GM21381 (cell line): ENCODE results near the gene CRYZ.
A peak's percentile ranks its signal among the peaks of the same experiment; 100 is the strongest.
"Not testable (repeated sequence)": the region's sequence is repeated elsewhere in the genome, so short reads cannot be mapped to it uniquely, and the experiment has no call there.

Source experiments
- ATAC-seq: cut with Tn5 transposase; IDR thresholded peaks from one replicate; pipeline ENCODE4 v1.9.1; 2021; ENCODE audit warnings: mild to moderate bottlenecking, moderate library complexity; ENCODE audit not compliant: unreplicated experiment

CRYZ gene, protein sequence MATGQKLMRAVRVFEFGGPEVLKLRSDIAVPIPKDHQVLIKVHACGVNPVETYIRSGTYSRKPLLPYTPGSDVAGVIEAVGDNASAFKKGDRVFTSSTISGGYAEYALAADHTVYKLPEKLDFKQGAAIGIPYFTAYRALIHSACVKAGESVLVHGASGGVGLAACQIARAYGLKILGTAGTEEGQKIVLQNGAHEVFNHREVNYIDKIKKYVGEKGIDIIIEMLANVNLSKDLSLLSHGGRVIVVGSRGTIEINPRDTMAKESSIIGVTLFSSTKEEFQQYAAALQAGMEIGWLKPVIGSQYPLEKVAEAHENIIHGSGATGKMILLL

DNA sequence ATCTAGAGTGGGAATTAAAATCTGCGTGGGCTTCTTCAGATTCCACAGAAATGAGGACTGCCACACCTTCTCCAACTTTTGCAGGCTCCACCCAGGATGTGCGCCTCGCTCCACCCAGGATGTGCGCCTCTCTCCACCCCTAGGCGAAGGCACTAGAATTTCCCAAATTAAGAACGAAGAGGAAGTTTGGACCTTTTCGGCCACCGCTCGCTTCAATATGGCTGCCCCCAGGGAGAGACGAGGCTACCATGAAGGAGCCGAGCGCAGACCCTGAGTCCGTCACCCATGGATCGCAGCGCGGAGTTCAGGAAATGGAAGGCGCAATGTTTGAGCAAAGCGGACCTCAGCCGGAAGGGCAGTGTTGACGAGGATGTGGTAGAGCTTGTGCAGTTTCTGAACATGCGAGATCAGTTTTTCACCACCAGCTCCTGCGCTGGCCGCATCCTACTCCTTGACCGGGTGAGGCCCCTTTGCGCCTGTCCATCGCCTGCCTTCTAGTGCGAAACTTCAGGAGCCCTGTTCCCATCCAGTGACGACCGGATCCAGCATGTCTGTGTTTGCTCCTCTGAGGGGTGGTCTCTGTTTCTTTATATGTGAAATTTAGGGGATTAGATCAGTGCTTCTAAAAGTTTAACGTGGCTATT is at the start of gene CRYZ, which contains the start of gene TYW3:
TSS of gene CRYZ (minus strand) at position 91 of the 644 bp plus-strand sequence. CDS start 8,229 bp downstream, outside the sequence.
TSS of gene TYW3 (plus strand) at position 193 of the 644 bp plus-strand sequence. CDS start at position 286, 93 bp downstream.
- peak; percentile 73 for ATAC-seq

DNA sequence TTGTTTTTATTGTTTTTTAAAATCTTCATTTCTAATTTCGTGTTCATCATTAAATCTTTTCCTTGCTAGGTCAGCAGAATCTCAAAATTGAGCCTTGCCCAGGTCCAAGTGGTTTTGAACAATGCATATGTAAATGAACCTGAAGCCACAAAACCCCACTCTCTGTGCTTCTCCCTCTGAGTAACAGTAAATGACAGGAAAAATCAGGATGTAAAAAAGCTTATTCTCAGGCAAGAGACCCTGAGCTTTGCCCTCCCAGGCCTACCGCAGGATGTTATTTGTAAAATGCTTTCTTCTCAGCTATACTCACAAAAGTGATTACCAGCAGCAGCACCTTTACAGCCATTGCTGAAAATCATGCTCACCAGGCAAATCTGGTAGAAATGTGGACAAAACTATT is 47.7 kb upstream of the CRYZ start:
- no peak for ATAC-seq

DNA sequence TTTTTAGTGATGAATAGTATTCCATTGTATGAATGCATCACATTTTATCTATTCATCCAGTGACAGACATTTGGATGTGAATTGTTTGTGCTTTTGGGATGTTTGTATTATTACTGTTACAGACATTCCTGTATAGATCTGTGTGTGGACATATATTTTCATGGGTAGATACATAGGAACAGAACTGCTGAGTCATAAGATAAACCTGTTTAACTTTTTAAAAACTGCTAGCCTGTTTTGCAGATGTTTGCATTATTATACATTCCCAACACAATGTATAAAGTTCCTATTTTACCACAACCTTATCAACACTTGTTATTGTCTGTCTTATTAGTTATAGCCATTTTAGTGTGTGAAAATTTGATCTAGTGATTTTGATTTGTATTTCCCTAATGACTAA is 46.9 kb upstream of the CRYZ start:
- ATAC-seq, result no peak

DNA sequence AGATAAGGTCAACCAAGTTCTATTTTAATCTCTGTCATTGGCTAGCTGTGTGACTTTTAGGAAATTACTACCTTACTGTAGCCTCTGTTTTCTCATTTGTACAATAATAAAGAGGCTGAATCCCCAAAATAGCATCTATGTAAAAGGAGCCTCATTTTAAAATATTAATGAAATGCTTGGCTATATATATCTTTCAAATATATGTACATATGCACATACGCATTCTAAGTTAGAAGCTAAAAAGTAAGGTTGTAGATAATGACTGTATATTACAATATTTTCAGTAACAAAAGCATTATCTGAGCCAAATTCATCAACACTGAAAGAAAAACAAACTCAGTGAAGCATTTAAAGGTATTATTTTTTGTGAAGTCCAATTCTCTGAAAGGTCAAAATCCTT is 44.7 kb upstream of the CRYZ start:
- no peak for ATAC-seq

DNA sequence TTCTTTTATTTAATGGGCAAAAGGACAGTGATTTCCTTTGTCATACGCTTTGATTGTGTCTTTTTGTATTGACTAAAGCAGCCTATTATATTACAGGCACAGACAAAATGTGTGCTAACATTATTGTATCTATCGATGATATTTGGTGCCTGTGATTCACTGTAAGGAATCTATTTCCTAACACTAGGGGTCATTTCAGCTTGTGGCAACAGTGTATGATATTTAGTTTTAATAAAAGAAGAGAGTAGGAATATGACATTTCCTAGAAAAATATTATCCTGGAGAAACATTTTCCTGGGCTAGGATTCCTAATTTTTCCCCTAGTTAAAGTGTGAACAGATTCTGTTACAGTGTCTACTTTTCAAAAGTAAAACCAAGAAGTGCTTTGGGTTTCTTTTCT is 42.9 kb upstream of the CRYZ start:
- no peak for ATAC-seq

DNA sequence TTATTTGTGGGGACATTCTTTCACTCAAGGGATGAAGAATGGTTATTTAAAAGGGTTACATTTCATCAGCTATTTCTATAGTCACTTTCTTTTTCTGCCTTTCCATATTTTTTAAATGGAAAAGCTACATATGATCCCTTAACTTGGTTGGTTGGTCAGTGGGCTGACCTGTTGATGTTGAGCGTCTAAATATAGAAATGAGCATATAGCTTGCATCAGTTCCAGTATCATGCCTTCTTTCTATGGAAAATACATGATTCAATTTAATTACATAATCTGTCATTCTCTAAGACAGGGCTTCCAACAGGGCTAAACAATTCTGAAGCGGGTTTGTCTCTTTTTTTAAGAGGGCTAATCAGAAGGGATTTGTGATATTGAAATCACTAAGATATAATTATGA is 40.7 kb upstream of the CRYZ start:
- no peak for ATAC-seq

DNA sequence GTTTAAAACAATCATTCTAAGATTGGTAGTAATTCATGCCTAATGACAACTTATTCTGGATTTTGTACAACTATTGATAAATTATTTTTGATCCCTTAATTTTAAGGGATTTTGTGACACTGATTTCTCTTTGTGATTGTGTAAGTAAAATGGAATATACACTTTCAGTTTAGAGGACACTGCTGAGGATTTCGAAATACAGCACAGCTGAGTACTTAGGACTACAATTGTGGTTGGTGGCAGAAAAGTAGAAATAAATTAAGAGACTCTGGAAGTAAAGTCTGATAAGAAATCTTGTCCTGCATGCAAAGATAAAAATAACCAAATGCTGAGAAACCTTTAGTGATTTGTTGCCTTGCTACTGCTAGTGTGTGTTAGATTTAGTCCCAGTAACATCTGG is 40.1 kb upstream of the CRYZ start:
- ATAC-seq, result no peak

DNA sequence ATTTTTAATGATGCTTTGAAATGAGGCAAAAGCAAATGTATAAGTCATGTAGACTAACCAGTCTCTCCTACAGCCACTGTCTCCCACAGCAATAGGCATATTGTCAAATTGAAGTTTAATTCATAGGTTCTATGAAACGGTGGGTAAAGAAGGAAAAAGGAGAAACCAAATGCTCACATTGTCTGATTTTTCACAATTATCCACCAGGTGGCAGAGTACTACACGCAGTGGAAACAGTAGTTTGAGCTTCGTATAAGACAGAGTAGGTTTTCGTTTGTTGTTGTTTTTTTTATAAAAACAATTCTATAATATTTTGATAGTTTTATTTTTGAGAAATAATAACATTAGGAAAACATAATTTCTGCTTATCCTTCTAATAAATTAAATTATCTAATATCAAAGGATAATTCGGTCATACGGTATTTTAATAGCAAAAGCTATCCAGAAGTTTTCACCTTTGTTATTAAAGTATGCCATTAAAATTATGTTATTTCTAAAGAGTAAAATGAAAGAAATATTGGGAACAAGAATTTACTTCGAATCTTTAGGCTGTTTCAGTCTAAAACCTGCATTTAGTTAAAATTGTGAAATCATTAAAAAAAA is 39.2 kb upstream of the CRYZ start:
- peak; percentile 73 for ATAC-seq

DNA sequence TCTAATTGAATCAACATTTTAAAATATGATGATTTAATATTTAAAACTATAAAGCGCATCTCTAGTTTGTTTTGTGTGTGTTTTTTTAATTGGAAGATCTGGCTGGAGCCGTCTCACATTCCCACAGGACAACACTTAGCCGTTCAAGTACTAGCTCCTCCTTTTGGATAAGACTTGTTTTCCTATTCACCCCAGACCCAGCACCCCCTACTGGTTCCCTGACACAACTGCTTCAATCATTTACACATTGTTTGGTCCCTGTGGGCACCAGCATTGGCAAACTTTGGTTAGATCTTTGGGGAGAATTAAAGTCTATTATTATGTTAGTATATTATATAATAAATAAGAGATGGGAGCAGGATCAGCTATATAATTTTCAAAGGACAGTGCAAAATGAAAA is 34.6 kb upstream of the CRYZ start:
- no peak for ATAC-seq

DNA sequence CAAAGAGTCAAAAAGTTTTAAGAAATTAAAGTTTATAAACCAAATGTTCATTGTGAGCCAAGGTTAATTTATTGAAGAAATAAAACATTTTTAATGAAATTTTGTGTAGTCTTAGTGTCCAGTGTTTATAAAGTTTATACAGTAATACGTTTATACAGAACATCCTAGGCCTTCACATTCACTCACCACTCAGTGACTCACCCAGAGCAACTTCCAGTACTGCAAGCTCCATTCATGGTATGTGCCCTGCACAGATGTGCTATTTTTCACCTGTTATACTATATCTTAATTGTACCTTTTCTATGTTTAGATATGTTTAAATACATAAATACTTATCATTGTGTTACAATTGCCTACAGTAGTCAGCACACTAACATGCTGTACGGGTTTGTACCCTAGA is 33.7 kb upstream of the CRYZ start:
- no peak for ATAC-seq

DNA sequence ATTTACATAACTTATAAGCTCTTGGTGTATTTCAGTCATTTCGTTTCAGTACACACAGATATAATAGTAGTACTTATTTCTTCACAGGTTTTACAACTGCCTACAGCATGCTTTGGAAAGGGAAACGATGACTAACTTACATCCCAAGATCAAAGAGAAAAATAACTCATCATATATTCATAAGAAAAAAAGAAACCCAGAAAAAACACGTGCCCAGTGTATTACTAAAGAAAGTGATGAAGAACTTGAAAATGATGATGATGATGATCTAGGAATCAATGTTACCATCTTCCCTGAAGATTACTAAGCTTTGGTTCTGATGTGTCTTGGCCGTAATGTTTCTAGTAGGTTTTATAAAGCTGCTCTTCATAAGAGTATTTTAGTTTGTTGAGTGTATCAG is 31.0 kb upstream of the CRYZ start:
- no peak for ATAC-seq

DNA sequence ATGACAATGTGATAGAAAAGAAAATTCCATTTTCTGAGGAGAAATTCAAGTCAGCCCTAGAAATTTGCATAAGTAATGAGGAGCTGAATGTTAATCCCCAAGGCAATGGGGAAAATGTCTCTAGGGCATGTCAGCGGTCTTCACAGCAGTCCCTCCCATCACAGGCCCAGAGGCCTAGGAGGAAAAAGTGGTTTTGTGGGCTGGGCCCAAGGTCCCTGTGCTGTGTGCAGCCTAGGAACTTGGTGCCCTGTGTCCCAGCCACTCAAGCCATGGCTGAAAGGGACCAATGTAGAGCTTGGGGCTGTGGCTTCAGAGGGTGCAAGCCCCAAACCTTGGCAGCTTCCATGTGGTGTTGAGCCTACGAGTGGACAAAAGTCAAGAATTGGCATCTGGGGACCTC is 23.8 kb upstream of the CRYZ start:
- not testable (repeated sequence) for ATAC-seq

DNA sequence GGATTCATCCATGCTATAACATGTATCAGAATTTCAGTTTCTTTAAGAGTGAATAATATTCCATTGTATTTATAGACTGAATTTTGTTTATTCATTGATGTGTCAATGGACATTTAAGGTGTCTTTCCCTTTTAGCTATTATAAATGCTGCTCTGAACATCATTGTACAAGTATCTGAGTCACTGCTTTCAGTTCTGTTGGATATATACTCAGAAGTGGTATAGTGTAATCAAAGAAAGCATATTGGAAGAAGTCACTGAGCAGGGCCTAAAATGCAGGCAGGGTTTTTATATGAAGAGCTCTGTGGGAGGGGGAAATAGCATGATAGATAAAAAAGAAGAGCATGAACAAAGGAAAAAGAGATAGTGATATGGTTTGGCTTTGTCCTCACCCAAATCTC is 22.6 kb upstream of the CRYZ start:
- no peak for ATAC-seq

DNA sequence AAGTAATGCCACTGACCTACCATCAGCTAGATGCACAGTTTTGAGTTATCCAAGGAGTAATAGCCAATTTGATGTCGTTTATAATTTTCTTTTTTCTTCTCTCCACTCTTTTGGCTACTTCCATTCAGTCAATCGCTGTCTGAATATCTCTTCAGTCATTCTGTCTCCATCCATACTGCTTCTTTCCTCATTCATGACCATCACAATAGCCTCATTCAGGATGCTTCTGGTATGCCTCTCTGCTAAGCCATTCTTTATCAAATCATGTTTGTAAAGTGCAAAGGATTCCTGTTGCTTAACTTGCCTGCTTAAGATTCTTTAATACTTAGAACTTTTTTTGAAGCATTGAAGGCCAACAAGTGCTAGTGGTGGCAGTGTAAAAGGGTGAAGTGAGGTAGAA is 20.3 kb upstream of the CRYZ start:
- ATAC-seq, result no peak

DNA sequence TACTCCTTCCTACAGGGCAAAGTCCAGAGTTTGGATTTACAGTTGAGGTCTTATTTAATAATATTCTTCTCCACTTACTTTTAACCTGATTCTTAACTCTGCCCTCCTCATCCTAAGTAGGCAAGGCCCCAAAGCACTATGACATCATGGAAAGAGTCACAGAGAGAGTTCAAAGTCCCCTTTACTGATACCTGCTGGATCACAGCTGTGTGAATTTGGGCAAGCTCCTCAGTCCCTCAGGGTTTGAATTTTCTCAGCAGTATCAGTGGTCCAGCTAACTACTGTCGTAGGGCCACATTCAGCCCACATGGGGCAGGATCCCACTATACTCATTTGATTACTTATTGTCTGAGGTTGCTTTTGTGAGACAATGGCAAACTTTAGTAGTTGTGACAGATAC is 16.1 kb upstream of the CRYZ start:
- ATAC-seq, result no peak

DNA sequence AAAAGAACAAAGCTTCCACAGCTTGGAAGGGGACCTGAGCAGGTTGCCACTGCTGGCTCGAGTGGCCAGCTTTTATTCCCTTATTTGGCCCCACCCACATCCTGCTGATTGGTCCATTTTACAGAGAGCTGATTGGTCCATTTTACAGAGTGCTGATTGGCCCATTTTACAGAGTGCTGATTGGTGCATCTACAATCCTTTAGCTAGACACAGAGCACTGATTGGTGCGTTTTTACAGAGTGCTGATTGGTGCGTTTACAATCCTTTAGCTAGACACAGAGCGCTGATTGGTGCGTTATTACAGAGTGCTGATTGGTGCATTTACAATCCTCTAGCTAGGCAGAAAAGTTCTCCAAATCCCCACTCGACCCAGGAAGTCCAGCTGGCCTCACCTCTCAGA is 12.4 kb upstream of the CRYZ start:
- not testable (repeated sequence) for ATAC-seq

DNA sequence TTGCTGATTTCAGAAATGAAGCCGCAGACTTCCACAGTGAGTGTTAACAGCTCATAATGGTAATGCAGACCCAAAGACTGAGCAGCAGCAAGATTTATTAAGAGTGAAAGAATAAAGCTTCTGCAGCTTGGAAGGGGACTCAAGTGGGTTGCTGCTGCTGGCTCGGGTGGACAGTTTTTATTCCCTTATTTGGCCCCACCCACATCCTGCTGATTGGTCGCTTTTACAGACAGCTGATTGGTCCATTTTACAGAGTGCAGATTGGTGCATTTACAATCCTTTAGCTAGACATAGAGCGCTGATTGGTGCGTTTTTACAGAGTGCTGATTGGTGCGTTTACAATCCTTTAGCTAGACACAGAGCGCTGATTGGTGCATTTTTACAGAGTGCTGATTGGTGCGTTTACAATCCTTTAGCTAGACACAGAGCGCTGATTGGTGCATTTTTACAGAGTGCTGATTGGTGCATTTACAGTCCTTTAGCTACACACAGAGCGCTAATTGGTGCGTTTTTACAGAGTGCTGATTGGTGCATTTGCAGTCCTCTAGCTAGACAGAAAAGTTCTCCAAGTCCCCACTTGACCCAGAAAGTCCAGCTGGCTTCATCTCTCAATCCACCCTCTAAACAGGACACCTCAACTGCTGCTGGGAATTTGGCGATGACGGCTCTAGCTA is 7.6 kb upstream of the CRYZ start:
- not testable (repeated sequence) for ATAC-seq

DNA sequence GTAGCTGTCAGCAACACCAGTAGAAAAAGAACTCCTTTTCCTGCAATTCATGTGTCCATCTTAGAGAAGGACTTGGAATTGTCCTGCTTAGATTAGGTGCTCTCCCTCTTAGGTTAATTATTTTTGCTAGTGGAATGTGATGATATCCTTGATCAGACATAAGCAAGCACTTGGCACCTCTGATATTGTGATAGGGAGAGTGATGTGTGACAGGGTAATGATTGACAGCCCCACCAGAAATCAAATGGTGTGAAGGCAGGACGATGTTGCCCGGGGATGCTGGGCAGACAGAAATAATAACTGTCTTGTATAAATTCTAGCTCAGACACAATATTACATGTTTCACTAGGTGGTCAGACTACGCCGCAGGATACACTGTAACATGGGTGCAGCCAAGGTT is 4.5 kb upstream of the CRYZ start:
- no peak for ATAC-seq

DNA sequence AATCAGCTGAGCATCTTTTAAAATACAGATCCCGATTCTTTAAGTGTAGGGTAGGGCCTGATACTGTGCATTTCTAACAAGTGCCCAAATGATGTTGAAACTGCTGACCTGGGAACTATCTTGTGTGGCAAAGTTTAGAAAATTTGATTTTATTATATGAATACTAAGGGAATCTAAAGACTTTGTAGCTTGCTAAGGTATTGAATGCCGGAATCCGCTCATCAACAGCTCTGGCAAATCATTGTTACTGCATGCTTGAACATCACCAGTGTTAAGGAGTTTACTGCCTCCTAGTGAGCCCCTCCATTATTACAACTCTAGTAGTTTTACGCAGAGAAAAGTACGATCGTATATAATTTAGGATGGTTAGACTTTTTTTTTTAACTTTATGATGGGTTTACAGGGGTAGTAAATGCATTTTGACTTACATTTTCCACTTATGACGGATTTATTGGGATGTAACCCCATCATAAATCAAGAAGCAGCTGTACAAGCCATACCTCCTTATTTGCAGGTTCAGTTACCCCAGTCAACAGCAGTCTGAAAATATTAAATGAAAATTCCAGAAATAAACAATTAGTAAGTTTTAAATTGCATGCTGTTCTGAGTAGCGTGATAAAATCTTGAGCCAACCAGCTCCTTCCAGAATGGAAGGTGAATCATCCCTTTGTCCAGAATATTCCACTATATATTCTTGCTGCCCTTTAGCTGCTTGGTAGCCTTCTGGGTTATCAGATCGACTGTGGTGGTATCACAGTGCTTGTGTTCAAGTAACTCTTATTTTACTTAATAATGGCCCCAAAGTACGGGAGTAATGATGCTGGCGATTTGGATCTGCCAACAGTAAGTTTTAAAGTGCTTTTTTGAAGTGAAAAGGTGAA is 994 bp upstream of the CRYZ start:
- peak; percentile 44 for ATAC-seq

DNA sequence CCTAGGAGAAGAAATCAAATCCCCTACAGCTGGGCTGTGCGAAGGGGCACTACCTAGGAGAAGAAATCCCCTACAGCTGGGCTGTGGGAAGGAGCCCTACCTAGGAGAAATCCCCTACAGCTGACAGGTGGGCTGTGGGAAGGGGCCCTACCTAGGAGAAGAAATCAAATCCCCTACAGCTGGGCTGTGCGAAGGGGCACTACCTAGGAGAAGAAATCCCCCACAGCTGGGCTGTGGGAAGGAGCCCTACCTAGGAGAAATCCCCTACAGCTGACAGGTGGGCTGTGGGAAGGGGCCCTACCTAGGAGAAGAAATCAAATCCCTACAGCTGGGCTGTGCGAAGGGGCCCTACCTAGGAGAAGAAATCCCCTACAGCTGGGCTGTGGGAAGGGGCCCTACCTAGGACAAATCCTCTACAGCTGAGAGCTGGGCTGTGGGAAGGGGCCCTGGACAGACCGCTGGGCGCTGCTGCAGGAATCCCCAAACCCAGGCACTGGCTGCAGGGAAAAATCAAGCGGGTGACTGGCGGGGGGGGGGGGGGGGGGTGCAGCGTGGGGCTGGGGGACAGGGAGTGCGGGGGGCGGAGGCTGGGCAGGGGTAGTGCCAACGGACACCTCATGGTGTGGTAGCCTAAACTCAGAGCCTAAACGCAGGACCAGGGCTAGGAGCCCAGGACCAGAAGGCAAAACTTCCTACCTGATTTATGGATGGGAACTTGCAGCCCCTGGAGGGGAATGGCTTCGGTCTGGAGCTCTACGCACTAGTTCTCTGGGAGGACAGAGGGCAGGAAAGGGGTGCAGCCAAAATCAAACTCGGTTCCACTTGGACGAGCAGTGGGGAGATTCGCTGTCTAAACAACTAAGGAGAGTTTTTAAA is 541 bp downstream of the CRYZ start:
- peak; percentile 7 for ATAC-seq
